NCI-H2196 treated with DMSO at 0.1 percent for 48 hours (cell line): ENCODE results near the gene RIMBP2.

Source experiments
- DNase-seq: peaks from one replicate; lab custom pipeline; 2025; ENCODE audit not compliant: unreplicated experiment; lab: John Stamatoyannopoulos, UW

RIMBP2 gene

DNA sequence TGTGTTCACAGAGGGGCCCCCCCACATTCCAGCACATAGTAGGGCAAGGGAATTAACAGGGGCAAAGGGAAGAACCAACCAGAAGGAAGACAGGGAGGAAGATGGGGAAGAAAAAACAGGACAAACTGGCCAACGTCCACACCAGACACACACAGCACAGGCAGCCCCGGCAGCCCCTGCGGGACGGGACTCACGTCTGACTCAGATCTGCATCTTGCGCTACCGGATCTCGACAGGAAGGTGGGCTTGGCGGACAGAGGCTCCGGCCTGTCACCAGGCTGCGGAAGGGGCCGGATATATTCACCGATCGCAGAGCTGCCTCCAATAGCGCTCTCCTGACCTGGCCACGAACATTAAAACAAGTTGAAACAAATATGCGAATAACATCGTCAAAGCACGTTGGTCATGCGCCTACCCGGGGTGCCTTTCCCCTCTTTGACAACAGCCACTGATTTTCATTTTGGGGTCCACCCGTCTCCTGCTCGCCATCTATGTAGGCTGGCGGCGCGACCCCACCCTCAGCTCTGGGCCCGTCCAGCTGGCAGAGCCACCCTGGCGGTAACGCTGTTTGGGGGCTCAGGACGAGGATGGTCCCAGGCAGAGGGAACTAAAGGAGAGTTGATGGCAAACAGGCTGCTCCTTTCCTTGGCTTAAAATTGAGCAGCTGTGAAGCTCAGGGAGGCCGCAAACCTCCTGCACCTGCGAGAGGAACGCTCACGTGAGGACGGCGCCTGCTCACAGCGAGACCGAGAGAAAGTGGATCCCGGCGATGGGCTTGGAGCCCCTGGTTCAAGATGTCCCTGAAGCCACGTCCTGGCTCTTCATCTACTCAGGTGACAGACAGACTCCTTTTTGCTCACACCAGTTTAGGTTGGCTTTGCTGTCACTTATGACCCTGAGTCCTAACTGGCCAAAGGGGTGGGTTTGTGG is 264.8 kb downstream of the RIMBP2 start:
- no peak for DNase-seq

DNA sequence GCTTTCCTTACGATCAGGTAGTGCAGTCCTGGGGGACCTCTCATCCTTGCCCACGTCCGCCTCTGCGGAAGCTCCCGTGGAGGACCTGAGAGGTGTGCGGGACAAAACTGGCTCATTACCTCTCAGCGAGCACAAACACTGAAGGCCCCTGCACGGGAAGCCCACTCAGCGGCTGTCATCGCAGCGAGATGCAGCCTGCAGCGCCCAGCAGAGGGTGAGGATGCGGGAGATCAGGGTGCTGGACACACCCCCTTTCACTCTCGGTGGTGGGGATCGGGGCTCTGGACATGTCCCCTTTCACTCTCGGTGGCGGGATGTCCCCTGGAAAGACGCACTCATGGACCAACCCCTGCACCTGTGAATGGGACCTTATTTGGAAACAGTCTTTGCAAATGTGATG is 266.8 kb downstream of the RIMBP2 start:
- DNase-seq = no peak

DNA sequence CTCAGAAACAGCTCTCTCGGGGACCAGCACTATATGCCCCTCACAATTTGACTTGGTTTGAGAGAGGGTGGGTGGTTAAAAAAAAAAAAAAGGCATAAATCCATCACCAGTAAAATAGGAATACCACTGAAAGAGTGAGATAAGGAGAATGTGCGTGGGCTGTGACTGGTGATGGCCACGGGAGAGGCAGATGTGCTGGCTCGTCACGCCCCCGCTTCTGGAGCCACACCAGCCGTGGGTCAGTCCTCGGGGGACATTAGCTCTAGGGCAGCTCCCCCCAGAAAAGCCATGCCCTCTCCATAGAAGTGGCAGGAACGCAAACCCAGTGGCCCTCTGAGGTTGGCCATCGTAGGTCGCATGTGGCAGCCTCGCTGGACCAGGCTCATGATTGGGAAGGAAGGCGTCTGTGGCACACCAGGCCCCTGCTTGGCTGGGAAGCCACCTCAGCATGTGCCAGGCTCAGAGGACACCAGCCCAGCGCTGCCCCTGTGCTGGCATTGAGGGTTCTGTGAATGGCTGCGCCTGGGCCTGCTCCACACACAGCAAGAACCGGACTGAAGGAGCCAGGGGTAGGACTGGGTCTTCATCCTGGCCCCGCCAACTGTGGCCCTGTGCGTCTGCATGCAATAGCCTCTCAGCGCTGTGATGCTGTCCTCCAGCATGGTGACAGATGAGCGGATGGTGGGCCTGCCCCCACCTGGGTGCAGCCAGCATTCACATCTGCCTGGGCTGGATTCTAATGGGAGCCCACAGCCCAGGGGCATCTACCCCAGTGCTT is 267.9 kb downstream of the RIMBP2 start:
- DNase-seq = no peak

DNA sequence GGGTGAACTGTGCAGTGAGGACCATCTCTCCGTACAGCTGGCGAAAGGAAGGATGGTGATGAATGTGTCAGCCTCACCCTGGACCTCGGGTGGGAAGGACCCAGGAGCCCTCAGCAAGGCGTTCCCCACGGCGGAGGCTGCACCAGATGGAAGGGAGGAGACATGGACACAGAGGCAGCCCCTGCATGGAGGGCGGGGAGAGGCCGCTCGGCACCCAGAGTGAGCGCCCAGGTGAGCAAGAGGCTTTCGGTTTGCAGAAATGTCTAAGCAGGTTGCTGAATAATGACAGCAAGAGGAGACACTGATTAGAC is 268.5 kb downstream of the RIMBP2 start:
- no peak for DNase-seq

DNA sequence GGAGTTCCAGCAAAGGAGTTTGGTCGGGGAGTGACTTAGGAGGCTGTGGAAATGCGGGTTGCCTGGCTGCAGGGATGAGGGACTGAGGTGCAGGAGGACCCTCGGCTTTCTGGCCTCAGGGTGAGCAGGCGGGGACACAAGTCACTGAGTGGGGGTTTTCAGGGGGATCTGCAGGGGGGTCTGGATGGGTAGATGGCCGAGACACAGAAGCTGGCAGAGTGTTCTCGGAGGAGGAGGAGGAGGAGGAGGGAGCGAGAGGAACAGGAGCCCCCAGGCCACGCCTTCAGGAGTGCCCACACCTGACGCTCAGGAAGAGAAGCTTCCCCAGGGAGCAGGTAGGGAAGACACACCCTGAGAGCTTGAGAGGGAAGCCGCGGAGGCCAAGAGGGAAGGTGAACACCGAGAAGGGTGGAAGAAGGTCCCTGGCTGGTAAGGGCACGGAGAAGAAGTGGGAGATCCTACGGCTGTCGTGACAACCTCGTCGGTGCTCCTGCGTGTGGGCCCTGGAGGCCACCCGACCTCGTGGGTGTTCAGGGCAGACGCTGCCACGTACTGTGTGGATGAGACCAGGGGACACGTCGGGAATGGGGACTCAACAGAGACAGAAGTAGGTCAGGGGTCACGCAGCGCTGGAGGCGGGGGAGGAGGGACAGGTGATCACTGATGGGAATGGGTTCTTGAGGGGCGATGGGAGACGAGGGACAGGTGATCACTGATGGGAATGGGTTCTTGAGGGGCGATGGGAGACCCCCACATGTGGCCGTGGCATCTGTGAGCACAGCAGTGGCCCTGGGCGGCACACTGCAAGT is 269.0 kb downstream of the RIMBP2 start:
- DNase-seq = no peak

DNA sequence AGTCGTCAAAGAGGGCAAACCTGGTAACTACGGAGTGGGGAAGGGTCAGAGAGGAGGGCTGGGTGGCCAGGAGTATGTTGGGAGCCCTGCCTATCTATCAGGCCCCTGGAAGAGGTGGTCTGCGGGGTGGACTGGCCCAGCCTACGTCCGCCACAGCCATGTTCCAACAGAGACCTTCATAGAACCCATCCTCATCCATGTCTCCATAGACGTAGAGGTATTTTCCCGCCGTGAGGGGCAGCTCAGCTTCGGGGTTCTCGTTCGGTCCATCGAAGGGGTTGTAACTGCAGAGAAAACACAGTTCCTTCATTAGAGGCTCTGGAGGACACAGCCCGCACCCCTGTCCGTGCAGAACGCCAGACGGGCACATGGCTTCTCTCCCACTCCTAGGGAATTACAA is 271.1 kb downstream of the RIMBP2 start:
- no peak for DNase-seq

DNA sequence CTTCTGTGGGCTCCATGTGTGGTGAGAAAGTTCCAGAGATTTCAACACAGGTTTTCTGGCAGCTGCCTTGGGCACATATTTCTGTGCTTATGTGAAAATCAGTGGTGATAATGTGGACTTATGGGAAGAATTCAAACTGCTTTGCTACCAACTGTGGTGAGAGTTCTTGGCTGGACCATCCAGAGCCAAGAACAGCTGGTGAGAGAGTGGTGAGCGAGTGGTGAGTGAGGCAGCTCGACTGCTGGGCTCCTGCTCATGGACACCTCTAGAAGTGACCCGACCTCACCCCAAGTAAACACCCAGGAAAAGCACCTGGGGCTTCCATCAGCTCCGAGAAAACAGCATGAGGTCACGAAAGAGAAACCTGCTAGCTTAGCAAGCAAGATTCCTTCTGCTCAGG is 272.0 kb downstream of the RIMBP2 start:
- DNase-seq = no peak

DNA sequence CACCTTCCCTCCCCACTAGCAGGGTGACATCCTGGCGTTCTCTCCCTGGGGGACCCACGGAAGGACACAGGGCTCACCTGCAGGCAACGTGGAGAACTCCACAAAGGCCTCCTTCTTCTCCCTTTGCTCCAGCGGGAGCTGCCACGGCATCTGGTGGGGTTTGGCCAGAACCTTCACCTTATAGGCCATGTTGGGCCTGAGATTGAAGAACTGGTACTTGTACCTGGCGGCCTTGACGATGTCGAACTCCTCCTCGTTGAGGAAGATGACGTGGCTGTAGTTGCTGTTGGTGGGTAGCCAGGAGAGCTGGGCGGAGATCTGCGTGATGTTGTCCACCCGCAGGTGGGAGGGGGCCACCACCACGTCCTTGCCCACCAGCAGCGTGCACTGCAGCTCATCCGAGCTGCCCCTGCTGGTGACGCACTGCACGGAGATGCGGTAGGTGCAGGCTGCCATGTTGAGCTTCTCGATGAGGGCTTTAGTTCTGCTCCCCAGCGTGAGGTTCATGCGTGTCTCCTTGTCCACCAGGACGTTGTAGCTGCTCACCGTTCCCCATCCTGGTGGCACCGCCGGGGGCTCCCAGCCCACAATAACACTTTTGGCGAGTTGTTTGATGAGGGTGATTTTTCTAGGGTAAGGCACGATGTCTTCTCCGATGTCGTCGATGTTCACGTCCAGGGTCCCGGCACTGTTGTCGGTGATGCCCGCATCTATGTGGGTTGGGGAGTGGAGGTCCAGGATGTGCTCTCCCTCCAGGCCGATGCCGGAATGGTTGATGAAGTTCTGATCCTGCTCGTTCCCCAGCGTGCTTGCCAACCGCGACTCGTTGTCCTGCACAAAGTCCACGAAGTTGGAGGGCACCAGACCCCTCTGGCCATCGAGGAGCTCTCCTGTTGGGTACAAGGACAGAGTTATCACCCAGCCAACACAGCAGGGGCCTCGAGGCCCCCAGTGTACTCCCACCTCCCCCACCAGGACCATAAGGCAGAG is 274.0 kb downstream of the RIMBP2 start:
- no peak for DNase-seq

DNA sequence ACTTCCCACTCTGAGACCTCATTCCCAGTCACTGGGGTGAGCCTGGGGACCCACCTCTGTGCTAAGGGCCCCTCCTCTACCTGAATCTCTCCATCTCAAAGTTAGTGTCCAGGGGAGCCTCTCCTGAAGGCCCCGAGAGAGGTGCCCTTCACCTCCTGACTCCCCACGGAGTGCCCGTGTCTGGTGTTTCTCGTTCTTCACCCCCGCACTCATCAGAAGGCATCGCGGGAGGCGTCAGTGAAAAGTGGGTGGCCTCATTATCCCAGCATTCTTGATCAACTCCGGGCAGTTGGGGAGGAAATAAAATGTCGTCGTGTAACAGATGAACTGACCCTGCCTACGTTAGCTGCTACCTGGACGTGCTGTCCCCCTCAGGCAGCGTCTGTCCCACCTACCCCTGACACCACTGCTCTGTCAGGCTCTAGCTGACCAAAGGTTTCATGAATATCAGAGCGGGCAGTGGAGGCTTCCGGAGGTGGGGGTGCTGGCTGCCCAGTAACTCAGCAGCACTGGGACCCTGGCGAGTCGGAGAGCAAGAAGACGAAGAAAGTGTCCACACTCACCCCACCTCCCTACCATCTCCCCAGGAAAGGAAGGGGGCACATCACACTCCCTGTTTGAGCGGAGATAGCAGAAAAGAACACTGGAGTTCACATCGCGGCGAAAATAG is 275.6 kb downstream of the RIMBP2 start:
- no peak for DNase-seq

DNA sequence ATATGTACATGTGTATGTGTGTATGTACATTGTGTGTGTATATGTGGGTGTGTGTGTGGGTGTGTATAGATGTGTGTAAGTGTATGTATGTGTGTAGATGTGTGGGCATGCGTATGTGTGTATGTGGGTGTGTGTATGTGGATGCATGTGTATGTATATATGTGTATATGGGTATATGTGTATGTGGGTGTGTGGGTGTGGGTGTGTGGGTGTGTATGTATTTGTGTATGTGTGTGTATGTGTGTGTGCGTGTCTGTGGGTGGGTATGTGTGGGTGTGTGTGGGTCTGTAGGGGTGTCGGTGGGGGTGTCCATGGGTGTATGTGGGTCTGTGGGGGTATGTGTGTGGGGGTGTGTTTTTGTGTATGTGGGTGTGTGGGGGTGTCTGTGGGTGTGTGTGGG is 276.8 kb downstream of the RIMBP2 start:
- DNase-seq = no peak

DNA sequence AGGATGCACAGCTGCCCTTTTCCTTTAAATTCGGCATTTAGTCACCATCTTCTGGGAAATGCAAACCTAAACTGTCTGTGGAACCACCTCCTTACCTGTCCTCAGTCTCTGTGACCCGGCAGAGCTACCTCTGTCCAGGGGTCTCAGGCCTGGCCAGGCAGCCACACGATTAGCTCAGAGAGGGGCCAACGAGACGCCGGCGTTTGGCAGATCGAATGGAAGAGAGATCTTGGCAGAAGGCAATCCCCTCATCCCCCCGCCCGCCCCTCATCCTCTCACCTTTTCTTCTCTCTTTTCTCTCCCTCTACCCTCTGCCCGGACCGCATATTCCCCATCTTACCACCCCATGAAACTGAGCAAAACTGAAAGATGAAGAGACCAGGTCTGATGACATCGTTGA is 277.4 kb downstream of the RIMBP2 start:
- DNase-seq = no peak

DNA sequence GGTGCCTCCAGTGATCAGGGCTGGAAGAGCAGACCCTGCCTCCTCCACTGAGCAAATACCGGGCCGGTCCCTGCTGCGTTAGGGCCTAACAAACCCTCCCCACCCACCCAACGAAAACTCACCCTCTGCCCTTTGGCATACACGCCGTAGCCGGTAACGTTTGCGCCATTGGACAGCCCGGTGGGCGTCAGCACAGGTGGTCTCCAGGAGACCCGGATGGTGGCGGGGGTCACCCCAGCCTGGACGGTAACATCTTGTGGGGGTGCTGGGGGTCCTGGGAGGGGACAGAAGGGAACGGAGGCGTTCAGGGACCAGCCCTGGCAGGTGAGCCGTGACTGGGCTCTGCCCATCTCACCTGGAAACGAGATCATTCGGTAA is 277.9 kb downstream of the RIMBP2 start:
- no peak for DNase-seq

DNA sequence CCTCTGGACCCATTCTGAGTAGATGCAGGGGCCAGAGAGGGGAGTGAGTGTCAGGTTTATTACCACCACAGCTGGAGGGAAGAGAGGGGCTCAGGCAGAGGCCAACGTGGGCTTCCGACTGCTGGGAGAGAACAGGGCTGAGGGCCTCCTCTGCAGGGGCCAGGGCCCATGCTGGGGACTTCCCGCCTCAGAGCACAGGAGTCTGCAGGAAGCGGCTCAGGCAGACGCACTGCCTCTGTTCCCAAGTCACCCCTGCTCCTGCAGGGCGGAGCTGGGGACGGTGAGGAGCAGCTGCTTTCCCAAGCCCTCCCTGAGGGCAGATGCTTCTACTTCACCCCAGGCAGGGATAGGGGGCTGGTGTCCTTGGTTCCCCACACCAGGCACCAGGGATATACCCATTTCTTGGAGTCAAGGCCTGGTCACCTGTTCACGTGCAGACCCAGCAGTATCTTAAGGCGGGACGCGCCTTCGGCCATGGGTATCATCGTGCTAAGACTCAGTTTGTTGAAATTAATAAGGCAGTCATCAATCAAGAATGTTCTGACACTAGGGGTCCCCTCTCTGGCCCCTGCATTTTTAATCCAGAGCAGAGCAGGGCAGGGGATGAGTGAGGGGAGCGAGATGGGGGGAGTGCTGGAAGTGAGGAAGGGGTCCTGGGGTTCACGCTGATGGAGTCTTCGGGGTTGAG is 278.4 kb downstream of the RIMBP2 start:
- no peak for DNase-seq

DNA sequence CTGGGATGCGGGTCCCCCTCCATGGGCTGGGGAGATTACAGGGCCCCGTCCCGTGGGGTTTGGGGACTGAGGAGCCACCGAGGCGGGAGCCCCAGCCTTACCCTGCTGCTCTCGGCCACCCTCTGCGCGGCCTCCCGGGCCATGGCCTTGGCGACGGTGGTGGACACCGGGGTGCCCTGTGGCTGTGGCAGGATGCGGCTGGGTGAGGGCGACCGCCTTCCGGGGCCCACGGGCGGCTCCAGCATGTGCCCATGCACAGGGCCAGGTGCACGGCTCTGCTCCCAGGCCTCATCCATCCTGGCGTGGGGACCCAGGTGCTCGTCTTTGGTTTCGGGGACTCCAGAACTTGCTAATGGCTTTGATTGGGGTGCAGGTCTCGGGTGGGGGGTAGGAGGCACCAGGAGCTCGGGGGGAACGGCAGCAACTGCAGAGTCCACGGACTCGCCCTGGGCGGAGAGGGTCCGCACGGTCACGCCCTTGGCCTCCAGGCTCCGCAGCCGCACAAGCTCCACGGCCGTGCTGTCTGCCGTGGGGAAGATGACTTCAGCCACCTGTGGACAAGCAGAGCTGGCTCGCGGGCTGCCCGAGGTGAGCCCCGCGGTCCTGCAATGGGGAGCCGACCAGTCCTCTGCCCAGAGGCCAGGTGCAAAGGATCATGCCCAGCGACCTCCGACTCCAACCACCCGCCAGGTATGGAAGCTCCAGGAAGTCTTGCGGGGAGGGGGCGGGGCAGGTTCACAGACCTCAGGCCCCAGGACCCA is 279.2 kb downstream of the RIMBP2 start:
- no peak for DNase-seq

DNA sequence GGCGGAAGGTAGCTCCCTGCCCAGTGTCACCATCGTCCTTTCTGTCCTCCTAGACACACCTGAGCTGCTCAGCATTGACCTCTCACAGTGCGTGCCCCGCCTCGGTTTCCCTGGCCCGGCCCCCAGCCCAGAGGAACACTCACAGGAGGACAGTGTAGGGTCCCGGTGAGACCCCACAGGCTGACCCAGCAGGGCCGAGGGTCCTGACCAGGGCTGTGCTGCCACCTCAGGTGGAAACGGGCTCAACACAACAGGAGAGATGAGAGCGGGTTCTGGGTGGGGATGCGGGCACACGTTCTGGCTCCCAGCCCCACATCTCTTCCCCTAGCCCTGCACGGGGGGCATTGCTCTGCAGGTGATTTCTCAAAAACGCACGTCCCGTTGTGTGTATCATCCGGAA is 280.3 kb downstream of the RIMBP2 start:
- no peak for DNase-seq

DNA sequence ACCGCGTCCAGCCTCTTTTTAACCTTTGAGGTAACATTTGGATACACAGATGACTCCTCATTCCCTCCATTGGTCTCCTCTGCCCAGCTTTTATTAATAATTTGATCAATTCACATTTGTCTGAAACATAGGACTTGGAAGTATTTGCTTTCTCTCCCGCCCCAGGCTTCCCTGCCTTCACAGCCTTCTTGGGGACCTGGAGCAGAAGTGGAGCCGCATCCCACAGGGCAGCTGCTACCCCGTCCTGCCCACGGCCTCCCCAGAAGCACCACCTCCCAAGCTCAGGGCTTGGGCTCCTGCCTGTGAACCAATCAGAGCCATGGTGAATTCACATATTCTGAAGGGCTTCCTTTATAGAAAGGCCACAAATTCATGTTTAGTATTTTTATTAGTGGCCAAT is 280.8 kb downstream of the RIMBP2 start:
- no peak for DNase-seq

DNA sequence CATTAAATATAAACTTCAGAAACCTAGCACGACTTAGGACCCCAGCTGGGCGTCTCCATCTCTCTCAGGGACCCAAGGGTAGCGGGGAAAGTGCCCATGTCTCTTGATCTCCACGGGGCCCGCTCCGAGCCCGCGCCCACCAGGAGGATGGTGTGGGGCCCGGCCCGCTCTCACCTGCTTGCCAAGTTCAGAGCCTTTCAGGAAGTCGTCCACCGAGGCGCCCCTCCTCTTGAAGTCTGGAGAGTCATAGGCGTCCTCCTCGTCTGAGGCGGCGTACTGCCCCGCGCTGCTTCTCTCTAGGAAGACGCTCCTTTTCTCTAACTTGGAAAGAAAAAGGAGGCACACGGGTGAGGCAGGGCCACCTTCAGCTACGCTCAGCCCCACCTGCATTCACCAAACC is 281.5 kb downstream of the RIMBP2 start:
- no peak for DNase-seq

DNA sequence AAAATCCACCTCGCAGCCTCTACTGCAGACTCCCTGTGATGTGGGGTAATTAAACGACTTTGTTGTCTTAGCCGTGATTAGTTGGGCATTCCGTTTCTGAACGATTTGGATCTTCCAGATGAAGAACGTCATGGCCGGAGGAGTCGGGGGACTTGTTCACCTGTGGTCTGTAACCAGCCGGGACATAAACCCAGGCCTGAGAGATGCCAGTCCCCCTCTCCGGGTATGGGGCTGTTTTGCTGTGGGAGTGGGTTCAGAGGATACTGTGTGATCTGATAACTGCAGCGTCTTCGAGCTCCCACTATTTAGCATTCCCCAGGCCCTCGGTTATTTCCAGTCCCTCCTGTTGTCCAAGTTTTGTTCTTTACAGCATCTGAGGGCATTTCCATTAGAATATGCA is 282.3 kb downstream of the RIMBP2 start:
- no peak for DNase-seq

DNA sequence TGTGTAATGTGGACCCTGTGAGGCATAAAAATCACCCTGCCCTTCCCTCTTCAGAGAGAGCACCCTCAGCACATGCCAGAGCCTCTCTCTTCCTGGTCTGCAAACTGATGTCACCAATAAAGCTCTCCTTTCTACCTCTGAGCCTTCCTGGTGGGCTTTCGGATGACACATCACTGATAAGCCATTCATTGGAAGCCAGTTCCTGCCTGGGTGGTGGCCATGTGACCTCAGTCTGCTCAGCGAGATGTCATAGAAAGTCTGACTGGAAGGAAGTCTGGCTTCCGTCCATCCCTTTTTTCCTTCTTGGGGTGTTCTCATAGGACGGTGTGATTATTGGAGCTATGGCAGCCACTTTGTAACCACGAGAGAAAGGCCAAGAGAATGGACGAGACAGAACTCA is 282.7 kb downstream of the RIMBP2 start:
- no peak for DNase-seq
